GM12892 (cell line): ENCODE measurements around the gene CSNK2A2.

Experiments
- POLR2A ChIP-seq: IDR thresholded peaks from 2 replicates; pipeline ENCODE4 v1.6.1; 2011; ENCODE audit warnings: low read depth, low read length, control low read depth
- POLR2AphosphoS5 ChIP-seq: IDR thresholded peaks from 2 replicates; pipeline ENCODE4 v1.6.1; 2011; ENCODE audit warnings: low read depth, low read length, control low read depth

DNA sequence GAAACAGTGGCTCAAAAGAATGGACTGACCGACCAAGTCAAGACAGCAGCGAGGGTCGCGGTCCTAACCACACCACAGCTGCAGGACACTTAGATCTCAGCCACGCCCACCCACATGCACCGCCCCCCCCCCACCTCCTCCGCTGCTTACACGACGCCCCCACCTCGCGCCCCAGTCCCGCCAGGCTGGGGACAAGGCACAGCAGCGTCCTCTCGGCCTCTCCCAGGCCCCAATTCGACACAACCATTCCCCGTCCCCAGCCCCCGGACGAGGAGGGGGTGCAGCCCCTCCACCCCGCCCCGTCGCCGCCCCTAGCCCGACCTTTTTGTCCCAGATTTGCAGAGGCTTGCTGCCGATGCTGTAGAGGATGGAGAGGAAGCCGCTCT is 69.2 kb downstream of the CSNK2A2 start:
- TF ChIP-seq POLR2A (no peak), POLR2AphosphoS5 (no peak)
